K562 (cell line): ENCODE measurements around the gene MBD2. TPM values are rescaled to one million over a fixed set of nuclear protein-coding genes. Genes with fewer than 3 reads are reported as not detected.

Experiments
- ATAC-seq: fragments of 200-7000 bp; cut with Tn5 transposase; 3 replicates; pipeline ENCODE4 v1.9.1; 2020; ENCODE audit warnings: moderate library complexity
- BruUV-seq: library from RNA; stranded (reverse); fragments of 400-500 nt; replicated peaks from 2 replicates; lab custom pipeline; 2021; lab: Mats Ljungman, UMichigan
- CTCF ChIA-PET: fragments of 300-600 bp; formaldehyde crosslinking; extraction: SDS; loops from one replicate; lab custom pipeline; 2021; ENCODE audit warnings: low intra/inter-chr PET ratio; lab: Yijun Ruan, JAX
- POLR2A ChIA-PET: fragments of 300-600, 350-650 bp; sonication (Branson Sonifier 250); formaldehyde crosslinking; extraction: SDS; loops from one replicate; lab custom pipeline; 2021; ENCODE audit warnings: antibody characterized with exemption, inconsistent platforms; lab: Yijun Ruan, JAX
- DNase-seq, 4 experiments: peaks; one replicate each; pipeline versions ENCODE4 v3.0.0 to v3.0.0-alpha.2; 2011 to 2018; ENCODE audit warnings: low spot score in 3 of 4, mixed read lengths in 3 of 4; ENCODE audit errors: extremely low read depth in 1 of 4
- FAIRE-seq: peaks from 2 replicates; lab custom pipeline; 2011; peaks lifted over from hg19 to GRCh38; lab: Jason Lieb, UNC
- H2AFZ ChIP-seq: 2 replicates; pipeline ENCODE4 v1.6.0; 2011; ENCODE audit warnings: low read depth, low read length, control low read depth, inconsistent platforms
- H3K27ac ChIP-seq: fragments of 200-600 bp; 3 replicates; pipeline ENCODE4 v1.8.0; 2011; ENCODE audit warnings: low read depth, mild to moderate bottlenecking, control low read depth, inconsistent platforms, low read length, moderate library complexity, mixed read lengths; ENCODE audit errors: extremely low read depth
- H3K27me3 ChIP-seq, 2 experiments: fragments of 300-600 bp in 1 of 2; 2 replicates in 1 of 2; 3 replicates in 1 of 2; pipeline versions ENCODE4 v1.6.0 to v1.8.0; 2011; ENCODE audit warnings: inconsistent platforms in 2 of 2, low read length in 2 of 2, mild to moderate bottlenecking in 1 of 2, mixed read lengths in 1 of 2, moderate library complexity in 1 of 2; ENCODE audit not compliant: control insufficient read depth in 2 of 2, insufficient read depth in 2 of 2
- H3K36me3 ChIP-seq: fragments of 300-600 bp; 3 replicates; pipeline ENCODE4 v1.8.0; 2011; ENCODE audit warnings: mild to moderate bottlenecking, low read length, inconsistent platforms; ENCODE audit not compliant: control insufficient read depth, insufficient read depth
- H3K4me1 ChIP-seq, 2 experiments: fragments of 200-600 bp in 1 of 2; replicated peaks in 1 of 2; 2 replicates in 1 of 2; 3 replicates in 1 of 2; pipeline versions ENCODE4 v1.5.1 to v1.8.0; 2011; ENCODE audit warnings: inconsistent platforms in 2 of 2, low read length in 2 of 2, mild to moderate bottlenecking in 1 of 2, mixed read lengths in 1 of 2, moderate library complexity in 1 of 2; ENCODE audit not compliant: control insufficient read depth in 2 of 2, insufficient read depth in 2 of 2
- H3K4me2 ChIP-seq: 2 replicates; pipeline ENCODE4 v1.6.1; 2011; ENCODE audit warnings: low read length, control low read depth, inconsistent platforms, mixed read lengths; ENCODE audit not compliant: insufficient read depth
- H3K4me3 ChIP-seq: fragments of 200-600 bp; sonication (generic), shearing (Covaris generic); 2 replicates; pipeline ENCODE4 v1.5.1; 2016; ENCODE audit warnings: control low read depth, inconsistent platforms
- H3K79me2 ChIP-seq: fragments of 200-600 bp; 3 replicates; pipeline ENCODE4 v1.8.0; 2011; ENCODE audit warnings: low read length, inconsistent platforms; ENCODE audit not compliant: control insufficient read depth, insufficient read depth
- H3K9ac ChIP-seq, 2 experiments: 2 replicates each; pipeline versions ENCODE4 v1.6.0 to v1.6.1; 2011; ENCODE audit warnings: low read depth in 2 of 2, low read length in 2 of 2, control low read depth in 1 of 2, inconsistent platforms in 1 of 2, mild to moderate bottlenecking in 1 of 2, mixed read lengths in 1 of 2; ENCODE audit not compliant: insufficient read depth in 1 of 2
- H3K9me1 ChIP-seq: one replicate; pipeline ENCODE4 v1.6.0; 2011; ENCODE audit warnings: inconsistent platforms, mild to moderate bottlenecking, low read length, moderate library complexity; ENCODE audit not compliant: control insufficient read depth, insufficient read depth
- H3K9me3 ChIP-seq: replicated peaks from 2 replicates; pipeline ENCODE4 v1.5.1; 2011; ENCODE audit warnings: low read depth, low read length, inconsistent platforms; ENCODE audit not compliant: control insufficient read depth, insufficient read depth
- H4K20me1 ChIP-seq: replicated peaks from 2 replicates; pipeline ENCODE4 v1.6.1; 2011; ENCODE audit warnings: low read length, inconsistent platforms, mixed read lengths; ENCODE audit not compliant: control insufficient read depth, insufficient read depth
- EHMT2 ChIP-seq: fragments of 450-650 bp; IDR thresholded peaks from 2 replicates; pipeline ENCODE4 v1.6.1; 2018; ENCODE audit warnings: antibody characterized with exemption
- ELK3 ChIP-seq: fragments of 450-650 bp; formaldehyde crosslinking; IDR thresholded peaks from 2 replicates; pipeline ENCODE4 v1.4.0; 2020; ENCODE audit warnings: mild to moderate bottlenecking
- EZH2 ChIP-seq: IDR thresholded peaks from 2 replicates; pipeline ENCODE4 v1.6.1; 2012; ENCODE audit warnings: low read depth, mild to moderate bottlenecking, inconsistent platforms, low read length, borderline replicate concordance
- HDAC6 ChIP-seq: IDR thresholded peaks from 2 replicates; pipeline ENCODE4 v1.6.1; 2012; ENCODE audit warnings: low read depth, mild to moderate bottlenecking, control low read depth, inconsistent platforms, low read length, moderate library complexity
- HSF4 ChIP-seq: fragments of 250-450 bp; sonication (Bioruptor Pico); IDR thresholded peaks from 2 replicates; pipeline ENCODE4 v2.1.2; 2022; ENCODE audit warnings: mild to moderate bottlenecking, moderate library complexity, borderline replicate concordance
- NCOA1 ChIP-seq: fragments of 450-650 bp; IDR thresholded peaks from 2 replicates; pipeline ENCODE4 v1.6.1; 2016; ENCODE audit warnings: low read depth
- NFE2 ChIP-seq: IDR thresholded peaks from 2 replicates; pipeline ENCODE4 v1.6.1; 2014; ENCODE audit warnings: antibody characterized with exemption, low read depth
- PHB2 ChIP-seq: fragments of 450-650 bp; IDR thresholded peaks from 2 replicates; pipeline ENCODE4 v1.6.1; 2017; ENCODE audit warnings: low read depth
- RNF219 ChIP-seq: fragments of 250-450 bp; sonication (Bioruptor Pico); IDR thresholded peaks from 2 replicates; pipeline ENCODE4 v1.5.0; 2022; ENCODE audit warnings: mild to moderate bottlenecking
- SMARCE1 ChIP-seq: fragments of 450-650 bp; IDR thresholded peaks from 2 replicates; pipeline ENCODE4 v1.7.1; 2016; ENCODE audit warnings: mild to moderate bottlenecking
- U2AF1 ChIP-seq: fragments of 200-400 bp; formaldehyde crosslinking; optimal IDR thresholded peaks from 2 replicates; pipeline ENCODE3; 2017; ENCODE audit warnings: mild to moderate bottlenecking, low read depth, low read length, moderate library complexity
- ZFP36 ChIP-seq: fragments of 150-350 bp; IDR thresholded peaks from 2 replicates; pipeline ENCODE4 v1.6.1; 2018; ENCODE audit warnings: low read length, low read depth; ENCODE audit not compliant: partially characterized antibody
- ZNF165 ChIP-seq: fragments of 250-450 bp; sonication (Bioruptor Pico); IDR thresholded peaks from 2 replicates; pipeline ENCODE4 v1.4.0; 2020; ENCODE audit warnings: borderline replicate concordance
- WGBS: fragments of 100-300 bp; shearing (Covaris generic); methylation state at CpG from one replicate; pipeline ENCODE4 v1.1.6; 2016; ENCODE audit warnings: low coverage, mixed read lengths; ENCODE audit not compliant: insufficient coverage; ENCODE audit errors: missing lambda C conversion rate; 5-methylcytosine and 5-hydroxymethylcytosine counted together
- in situ Hi-C: fragments of 300-500 bp; cut with MboI; formaldehyde crosslinking; loops from 4 replicates; pipeline ENCODE4 v1.15.0; 2018; ENCODE audit warnings: inconsistent platforms, mixed read lengths
- intact Hi-C: fragments of 100-400 bp; cut with micrococcal nuclease; formaldehyde crosslinking; loops from 2 replicates; pipeline ENCODE4 v1.14.2; 2022
- polyA plus RNA-seq, 8 experiments: library from polyadenylated mRNA; depleted of rRNA in 4 of 8; stranded (reverse) in 5 of 8; unstranded in 3 of 8; fragments of >200 nt; fragmentation: Nextera tagmentation in 2 of 8; fragmentation: Illumina TruSeq in 1 of 8; extraction: Ambion mirVana in 2 of 8; extraction: Trizol in 1 of 8; gene quantifications; 2 replicates each; pipeline versions ENCODE4 v1.2.1 to v1.2.3, GENCODE V29; 2011 to 2014; ENCODE audit warnings: inconsistent platforms in 1 of 8, missing spikeins in 1 of 8
- total RNA-seq, 7 experiments: library from RNA; depleted of rRNA in 6 of 7; stranded (reverse); fragments of >200 nt in 6 of 7; fragmentation: Illumina TruSeq in 2 of 7; extraction: Trizol in 2 of 7; gene quantifications; 2 replicates each; pipeline versions ENCODE4 v1.2.1 to v1.2.3, GENCODE V29; 2011 to 2021; ENCODE audit warnings: low replicate concordance in 1 of 7
- TF ChIP-seq, protein P1 (sequence below): fragments of 250-450 bp; sonication (Bioruptor Pico); IDR thresholded peaks from 2 replicates; pipeline ENCODE4 v1.8.0; 2022; ENCODE audit warnings: moderate library complexity, mild to moderate bottlenecking, inconsistent platforms

The MBD2 gene
- total and polyA plus RNA-seq, 9 of the 15 experiments (the other 6 are each of a cell fraction or from before 2014, with no cell fraction given), result 4.4 to 40.2 (median 13.9) TPM

GRCh38 chr18:54192415-54192814 is 32.1 kb downstream of the MBD2 start:
- in situ Hi-C loops, result no loop called here
- no peak for FAIRE-seq

More at GRCh38 chr18:54192415-54192814, 32.1 kb downstream of the MBD2 start:
- peaks cover 0 to 2% of the 10 kb centered on the region in 2 experiments; a peak in 2 of 5 replicates for H3K4me1 ChIP-seq
- 94% methylated on average over 3 of the region's 4 CpGs for WGBS
- H3K36me3 ChIP-seq, result peaks cover 10% of the 10 kb centered on the region; the same call in 2 of the 3 replicates
- intact Hi-C loops, result no loop called here
- H3K27me3 ChIP-seq, result no peaks in the 10 kb centered on the region
- no peak overlapping the region for H3K27ac ChIP-seq
- H4K20me1 ChIP-seq, result no peaks in the 10 kb centered on the region
- no peak overlapping the region for H3K4me2 ChIP-seq
- H3K9me1 ChIP-seq, result no peaks in the 10 kb centered on the region
- no peak overlapping the region for H2AFZ ChIP-seq
- H3K4me3 ChIP-seq, result no peak overlapping the region
- DNase-seq (no peak), ATAC-seq (no peak)
- peaks cover 12% of the 10 kb centered on the region; the same call in 2 of the 3 replicates for H3K79me2 ChIP-seq
- H3K9ac ChIP-seq, result no peak overlapping the region
- POLR2A ChIA-PET, result interaction anchor here (1.0 kb wide), 1 partner anchor 14 kb away, joined by 4 read pairs; no protein-coding TSS in a partner anchor
- no TSS peak for BruUV-seq
- H3K9me3 ChIP-seq, result no peaks in the 10 kb centered on the region
- CTCF ChIA-PET, result no interaction called here
- TF ChIP-seq EZH2 (no peak), RNF219 (CRISPR knock-in tag) (no peak), ZFP36 (no peak), PHB2 (no peak), HDAC6 (no peak), SMARCE1 (no peak), EHMT2 (no peak), ZNF165 (CRISPR knock-in tag) (no peak), HSF4 (CRISPR knock-in tag) (no peak), ELK3 (CRISPR knock-in tag) (no peak), NFE2 (no peak), U2AF1 (no peak), NCOA1 (no peak)
- TF ChIP-seq, protein P1, sequence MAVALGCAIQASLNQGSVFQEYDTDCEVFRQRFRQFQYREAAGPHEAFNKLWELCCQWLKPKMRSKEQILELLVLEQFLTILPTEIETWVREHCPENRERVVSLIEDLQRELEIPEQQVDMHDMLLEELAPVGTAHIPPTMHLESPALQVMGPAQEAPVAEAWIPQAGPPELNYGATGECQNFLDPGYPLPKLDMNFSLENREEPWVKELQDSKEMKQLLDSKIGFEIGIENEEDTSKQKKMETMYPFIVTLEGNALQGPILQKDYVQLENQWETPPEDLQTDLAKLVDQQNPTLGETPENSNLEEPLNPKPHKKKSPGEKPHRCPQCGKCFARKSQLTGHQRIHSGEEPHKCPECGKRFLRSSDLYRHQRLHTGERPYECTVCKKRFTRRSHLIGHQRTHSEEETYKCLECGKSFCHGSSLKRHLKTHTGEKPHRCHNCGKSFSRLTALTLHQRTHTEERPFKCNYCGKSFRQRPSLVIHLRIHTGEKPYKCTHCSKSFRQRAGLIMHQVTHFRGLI (CRISPR knock-in tag), result no peak
